Glutamatergic neuron (in vitro differentiated cells): ENCODE data around the gene AFG3L2. TPM values are rescaled to one million over a fixed set of nuclear protein-coding genes. Genes with fewer than 3 reads are reported as not detected.
A peak's percentile ranks its signal among the peaks of the same experiment; 100 is the strongest.

Source experiments
- DNase-seq: peaks from one replicate; pipeline ENCODE4 v3.0.0; 2022
- H3K27ac Mint-ChIP-seq: one replicate; pipeline ENCODE4 v1.8.0; 2020; ENCODE audit warnings: mild to moderate bottlenecking, mixed read lengths, inconsistent platforms; ENCODE audit not compliant: unreplicated experiment
- H3K27me3 Mint-ChIP-seq: one replicate; pipeline ENCODE4 v1.8.0; 2020; ENCODE audit warnings: mild to moderate bottlenecking, moderate library complexity, mixed read lengths, inconsistent platforms; ENCODE audit not compliant: unreplicated experiment
- H3K36me3 Mint-ChIP-seq: one replicate; pipeline ENCODE4 v1.8.0; 2020; ENCODE audit warnings: mild to moderate bottlenecking, mixed read lengths, inconsistent platforms; ENCODE audit not compliant: unreplicated experiment
- H3K4me1 Mint-ChIP-seq: one replicate; pipeline ENCODE4 v1.8.0; 2020; ENCODE audit warnings: mild to moderate bottlenecking, low read depth, mixed read lengths, inconsistent platforms; ENCODE audit not compliant: unreplicated experiment
- H3K4me3 Mint-ChIP-seq: one replicate; pipeline ENCODE4 v1.8.0; 2020; ENCODE audit warnings: mild to moderate bottlenecking, mixed read lengths, inconsistent platforms; ENCODE audit not compliant: unreplicated experiment
- H3K9me3 Mint-ChIP-seq: one replicate; pipeline ENCODE4 v1.8.0; 2020; ENCODE audit warnings: mild to moderate bottlenecking, moderate library complexity, mixed read lengths, inconsistent platforms; ENCODE audit not compliant: unreplicated experiment
- CTCF ChIP-seq: fragments of 200-600 bp; sonication (generic); IDR thresholded peaks from one replicate; pipeline ENCODE4 v1.5.0; 2021; ENCODE audit not compliant: partially characterized antibody, unreplicated experiment
- total RNA-seq: library from RNA; stranded (reverse); fragmentation: NEBNext Ultra II Directional; extraction: Animal tissue kit (Norgen Biotek cat#: 25700); gene quantifications from one replicate; pipeline ENCODE4 v1.2.1, GENCODE V29; 2021; ENCODE audit not compliant: unreplicated experiment

The AFG3L2 gene
- total RNA-seq, 1 donor from 2014 or later, result 46.7 TPM

GRCh38 chr18:12283666-12284065, 93.4 kb downstream of the AFG3L2 start:
- H3K4me1 Mint-ChIP-seq, result peaks cover under 1% of the 10 kb centered on the region
- no peak for DNase-seq

GRCh38 chr18:12283256-12283655, 93.8 kb downstream of the AFG3L2 start:
- Mint-ChIP-seq H3K27ac (no peak overlapping the region), H3K9me3 (no peaks in the 10 kb centered on the region), H3K36me3 (no peaks in the 10 kb centered on the region), H3K27me3 (peaks cover 8% of the 10 kb centered on the region), H3K4me3 (no peak overlapping the region), H3K4me1 (no peaks in the 10 kb centered on the region)
- TF ChIP-seq CTCF, result no peak
- DNase-seq, result no peak

More at GRCh38 chr18:12283666-12284065, 93.4 kb downstream of the AFG3L2 start:
- Mint-ChIP-seq H3K9me3 (no peaks in the 10 kb centered on the region), H3K27ac (no peak overlapping the region), H3K36me3 (no peaks in the 10 kb centered on the region), H3K27me3 (peaks cover 10% of the 10 kb centered on the region), H3K4me3 (no peak overlapping the region)
- no peak for TF ChIP-seq CTCF

- Mint-ChIP-seq H3K9me3 (no peaks in the 10 kb centered on the region), H3K36me3 (no peaks in the 10 kb centered on the region), H3K27me3 (peaks cover 3% of the 10 kb centered on the region), H3K4me3 (no peak overlapping the region), H3K4me1 (no peaks in the 10 kb centered on the region), H3K27ac (no peak overlapping the region)
- TF ChIP-seq CTCF, result peak; percentile 3
- DNase-seq, result no peak
Measured at GRCh38 chr18:12282442-12283039, 94.5 kb downstream of the AFG3L2 start.

GRCh38 chr18:12281861-12282260, 95.2 kb downstream of the AFG3L2 start:
- H3K4me1 Mint-ChIP-seq, result no peaks in the 10 kb centered on the region
- no peaks in the 10 kb centered on the region for H3K36me3 Mint-ChIP-seq
- no peak for DNase-seq
- peaks cover 7% of the 10 kb centered on the region for H3K27me3 Mint-ChIP-seq
- H3K27ac Mint-ChIP-seq, result no peak overlapping the region
- no peak for TF ChIP-seq CTCF
- no peak overlapping the region for H3K4me3 Mint-ChIP-seq
- H3K9me3 Mint-ChIP-seq, result no peaks in the 10 kb centered on the region

GRCh38 chr18:12279781-12280531, 97.1 kb downstream of the AFG3L2 start:
- Mint-ChIP-seq H3K4me1 (peaks cover 1% of the 10 kb centered on the region), H3K9me3 (no peaks in the 10 kb centered on the region), H3K4me3 (no peak overlapping the region), H3K36me3 (no peaks in the 10 kb centered on the region), H3K27me3 (peaks cover 7% of the 10 kb centered on the region), H3K27ac (peak overlapping the region; percentile 52)
- no peak for DNase-seq
- no peak for TF ChIP-seq CTCF
